ENCODE data around the gene PCSK1N.

DNA sequence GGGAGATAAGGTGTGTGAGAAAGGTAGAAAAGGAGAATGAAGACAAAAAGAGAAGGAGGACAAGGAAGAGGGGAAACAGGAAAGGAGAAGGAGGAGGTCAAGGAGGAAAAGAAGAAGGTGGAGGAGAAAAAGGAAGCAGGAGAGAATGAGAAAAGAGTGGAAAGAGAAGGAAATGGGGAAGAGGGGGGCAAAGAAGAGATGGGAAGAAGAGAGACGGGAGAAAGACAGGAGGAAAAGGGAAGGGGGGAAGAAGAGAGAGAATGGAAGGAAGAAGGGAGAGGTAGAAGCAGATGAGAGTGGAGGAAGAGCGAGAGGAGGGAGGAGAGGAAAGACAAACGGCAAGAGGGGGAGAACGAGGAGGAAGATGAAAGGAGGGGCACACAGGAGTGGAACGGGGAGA lies 44.9 kb downstream of the PCSK1N start:
- no peak for TF ChIP-seq HDAC2 (IDR thresholded peaks at IDR 0.05)
- TF ChIP-seq HCFC1 (IDR thresholded peaks at IDR 0.05; ENCODE audit: low read depth, low read length): no peak
- TF ChIP-seq, protein P1, sequence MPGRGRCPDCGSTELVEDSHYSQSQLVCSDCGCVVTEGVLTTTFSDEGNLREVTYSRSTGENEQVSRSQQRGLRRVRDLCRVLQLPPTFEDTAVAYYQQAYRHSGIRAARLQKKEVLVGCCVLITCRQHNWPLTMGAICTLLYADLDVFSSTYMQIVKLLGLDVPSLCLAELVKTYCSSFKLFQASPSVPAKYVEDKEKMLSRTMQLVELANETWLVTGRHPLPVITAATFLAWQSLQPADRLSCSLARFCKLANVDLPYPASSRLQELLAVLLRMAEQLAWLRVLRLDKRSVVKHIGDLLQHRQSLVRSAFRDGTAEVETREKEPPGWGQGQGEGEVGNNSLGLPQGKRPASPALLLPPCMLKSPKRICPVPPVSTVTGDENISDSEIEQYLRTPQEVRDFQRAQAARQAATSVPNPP (IDR thresholded peaks at IDR 0.05; ENCODE audit: borderline replicate concordance, insufficient read depth, insufficient read length): no peak
- TF ChIP-seq ZNF41 (CRISPR knock-in tag; conservative IDR thresholded peaks at IDR 0.05): no peak
- no peak for TF ChIP-seq BHLHE40 (IDR thresholded peaks at IDR 0.05; ENCODE audit: low read length)
- TF ChIP-seq PTTG1 (tag; IDR thresholded peaks at IDR 0.05; ENCODE audit: low read depth): no peak
- TF ChIP-seq, protein P2, sequence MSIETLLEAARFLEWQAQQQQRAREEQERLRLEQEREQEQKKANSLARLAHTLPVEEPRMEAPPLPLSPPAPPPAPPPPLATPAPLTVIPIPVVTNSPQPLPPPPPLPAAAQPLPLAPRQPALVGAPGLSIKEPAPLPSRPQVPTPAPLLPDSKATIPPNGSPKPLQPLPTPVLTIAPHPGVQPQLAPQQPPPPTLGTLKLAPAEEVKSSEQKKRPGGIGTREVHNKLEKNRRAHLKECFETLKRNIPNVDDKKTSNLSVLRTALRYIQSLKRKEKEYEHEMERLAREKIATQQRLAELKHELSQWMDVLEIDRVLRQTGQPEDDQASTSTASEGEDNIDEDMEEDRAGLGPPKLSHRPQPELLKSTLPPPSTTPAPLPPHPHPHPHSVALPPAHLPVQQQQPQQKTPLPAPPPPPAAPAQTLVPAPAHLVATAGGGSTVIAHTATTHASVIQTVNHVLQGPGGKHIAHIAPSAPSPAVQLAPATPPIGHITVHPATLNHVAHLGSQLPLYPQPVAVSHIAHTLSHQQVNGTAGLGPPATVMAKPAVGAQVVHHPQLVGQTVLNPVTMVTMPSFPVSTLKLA (conservative IDR thresholded peaks at IDR 0.05): no peak

All from K562 (cell line).